ENCODE data around the gene SH3BGRL. TPM values are rescaled to one million over a fixed set of nuclear protein-coding genes. Genes with fewer than 3 reads are reported as not detected.

SH3BGRL gene
- total RNA-seq, 4 donors from 2014 or later: 37.0 to 97.5 (median 68.1) TPM

DNA sequence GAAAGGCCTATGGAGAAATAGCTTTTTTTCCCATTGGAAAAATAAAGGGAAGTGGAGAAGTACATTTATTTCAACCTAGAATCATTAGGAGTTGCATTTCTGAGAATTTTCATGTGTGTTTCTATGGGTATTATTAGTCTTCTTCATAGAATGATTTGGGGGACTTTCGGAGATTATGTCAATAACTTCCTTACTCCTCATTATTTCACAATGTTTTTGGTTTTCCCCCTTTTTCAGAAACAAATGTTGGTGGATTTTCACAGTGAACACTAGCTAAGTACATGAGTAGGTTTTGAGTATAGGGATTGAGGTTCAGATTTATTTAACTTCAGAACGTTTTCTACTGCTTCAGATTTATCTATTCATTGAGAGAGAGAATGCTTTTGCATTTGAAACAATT is 54.0 kb downstream of the SH3BGRL start:
- no peaks in the 10 kb centered on the region for H3K9me3 ChIP-seq
- H3K36me3 ChIP-seq: no peaks in the 10 kb centered on the region
- in situ Hi-C loops (cut with MboI; ENCODE audit: low pct_ligation_motif_present in 1 of 4, low pct_unique_long_range_greater_than_20kb in 1 of 4, low sequenced_read_pairs in 3 of 4) (no loop called here), intact Hi-C loops (cut with DNase I; ENCODE audit: low total_unique reads) (no loop called here)
- peaks cover 0 to 7% (median 0%) of the 10 kb centered on the region in 4 donors for H3K4me1 ChIP-seq
- no peak overlapping the region for H3K4me3 ChIP-seq
- TF ChIP-seq CTCF (IDR thresholded peaks at IDR 0.05) (no peak), POLR2AphosphoS5 (IDR thresholded peaks at IDR 0.05) (no peak), EP300 (IDR thresholded peaks at IDR 0.05; ENCODE audit: low read depth) (no peak), POLR2A (IDR thresholded peaks at IDR 0.05) (no peak)
- no peak for DNase-seq
- H3K27me3 ChIP-seq: no peaks in the 10 kb centered on the region
- no peak overlapping the region for H3K27ac ChIP-seq
- WGBS, 2 donors (ENCODE audit: low coverage in 1 of 2): 63 to 82% methylated on average over 2 of the region's 2 CpGs

DNA sequence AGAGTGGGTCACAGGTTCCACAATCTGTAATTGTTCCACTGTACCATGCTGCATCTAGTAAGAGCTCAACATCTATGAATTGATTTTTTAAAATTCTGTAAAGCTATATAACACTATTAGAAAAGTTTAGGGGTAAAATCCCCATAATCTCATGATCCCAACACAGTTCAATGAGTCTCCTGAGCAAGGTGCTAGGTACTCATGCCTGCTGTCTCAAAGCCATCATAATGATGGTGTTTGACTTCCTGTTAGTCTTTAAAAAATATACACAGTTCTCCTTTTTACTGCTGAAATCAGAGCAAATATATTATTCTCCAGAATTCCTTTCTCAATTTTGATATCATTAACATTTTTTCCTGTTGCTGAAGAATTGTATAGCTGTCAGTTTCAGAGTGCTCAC is 55.9 kb downstream of the SH3BGRL start:
- Histone ChIP-seq H3K27ac (peak overlapping the region in 3 of 4 donors; percentile 47 to 71 (median 71)), H3K4me3 (no peak overlapping the region), H3K4me1 (peaks cover 0 to 18% (median 0%) of the 10 kb centered on the region in 4 donors), H3K36me3 (no peaks in the 10 kb centered on the region), H3K9me3 (no peaks in the 10 kb centered on the region), H3K27me3 (no peaks in the 10 kb centered on the region)
- no peak for DNase-seq
- intact Hi-C loops (cut with DNase I; ENCODE audit: low total_unique reads) (no loop called here), in situ Hi-C loops (cut with MboI; ENCODE audit: low pct_ligation_motif_present in 1 of 4, low pct_unique_long_range_greater_than_20kb in 1 of 4, low sequenced_read_pairs in 3 of 4) (no loop called here)
- TF ChIP-seq EP300 (IDR thresholded peaks at IDR 0.05; ENCODE audit: low read depth): no peak
- TF ChIP-seq POLR2AphosphoS5 (IDR thresholded peaks at IDR 0.05): no peak
- TF ChIP-seq POLR2A (IDR thresholded peaks at IDR 0.05): no peak
- TF ChIP-seq CTCF (IDR thresholded peaks at IDR 0.05): no peak

DNA sequence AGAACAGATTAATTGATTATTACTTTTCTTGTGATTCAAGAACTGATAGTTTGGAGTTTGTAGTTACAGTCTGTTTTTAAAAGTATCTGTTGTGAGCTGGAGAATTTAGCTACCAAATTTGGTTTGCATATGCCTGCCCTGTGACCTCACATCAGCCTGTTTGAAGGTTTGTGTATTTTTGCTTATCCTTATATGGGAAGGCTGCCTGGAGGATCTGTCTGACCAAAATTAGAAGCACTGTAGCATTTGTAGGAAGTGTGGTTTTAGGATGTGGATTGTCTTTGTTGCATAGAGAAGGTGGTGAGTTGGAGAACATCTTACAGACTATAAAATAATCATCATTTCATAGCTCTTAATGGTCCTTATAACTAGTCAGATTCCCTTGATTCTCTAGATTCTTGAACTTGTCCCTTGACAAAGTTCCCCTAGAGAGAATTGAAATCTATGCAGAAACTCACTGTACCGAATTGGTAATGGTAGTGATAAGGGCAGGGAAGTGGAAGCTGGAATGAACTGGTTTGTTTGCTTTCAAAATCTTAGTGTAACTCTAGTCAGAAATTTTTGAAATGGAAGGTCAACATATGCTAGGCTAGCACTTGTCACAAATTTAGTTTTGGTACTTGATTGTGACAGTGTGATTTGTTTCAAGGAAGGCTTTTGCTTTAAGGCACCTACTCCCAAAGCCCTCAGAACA is 57.3 kb downstream of the SH3BGRL start:
- H3K27ac ChIP-seq: peak overlapping the region; percentile 19 to 71 (median 59)
- in situ Hi-C loops (cut with MboI; ENCODE audit: low pct_ligation_motif_present in 1 of 4, low pct_unique_long_range_greater_than_20kb in 1 of 4, low sequenced_read_pairs in 3 of 4) (no loop called here), intact Hi-C loops (cut with DNase I; ENCODE audit: low total_unique reads) (no loop called here)
- H3K27me3 ChIP-seq: no peaks in the 10 kb centered on the region
- no peak for DNase-seq
- no peaks in the 10 kb centered on the region for H3K36me3 ChIP-seq
- WGBS, 2 donors (ENCODE audit: low coverage in 1 of 2): 24% methylated on average over 1 of the region's 1 CpG; no CpG with 5 or more reads in 1 of the 2 donors
- peaks cover 0 to 24% (median 0%) of the 10 kb centered on the region in 4 donors for H3K4me1 ChIP-seq
- H3K4me3 ChIP-seq: no peak overlapping the region
- H3K9me3 ChIP-seq: no peaks in the 10 kb centered on the region
- TF ChIP-seq EP300 (IDR thresholded peaks at IDR 0.05; ENCODE audit: low read depth) (no peak), POLR2AphosphoS5 (IDR thresholded peaks at IDR 0.05) (no peak), CTCF (IDR thresholded peaks at IDR 0.05) (no peak)

DNA sequence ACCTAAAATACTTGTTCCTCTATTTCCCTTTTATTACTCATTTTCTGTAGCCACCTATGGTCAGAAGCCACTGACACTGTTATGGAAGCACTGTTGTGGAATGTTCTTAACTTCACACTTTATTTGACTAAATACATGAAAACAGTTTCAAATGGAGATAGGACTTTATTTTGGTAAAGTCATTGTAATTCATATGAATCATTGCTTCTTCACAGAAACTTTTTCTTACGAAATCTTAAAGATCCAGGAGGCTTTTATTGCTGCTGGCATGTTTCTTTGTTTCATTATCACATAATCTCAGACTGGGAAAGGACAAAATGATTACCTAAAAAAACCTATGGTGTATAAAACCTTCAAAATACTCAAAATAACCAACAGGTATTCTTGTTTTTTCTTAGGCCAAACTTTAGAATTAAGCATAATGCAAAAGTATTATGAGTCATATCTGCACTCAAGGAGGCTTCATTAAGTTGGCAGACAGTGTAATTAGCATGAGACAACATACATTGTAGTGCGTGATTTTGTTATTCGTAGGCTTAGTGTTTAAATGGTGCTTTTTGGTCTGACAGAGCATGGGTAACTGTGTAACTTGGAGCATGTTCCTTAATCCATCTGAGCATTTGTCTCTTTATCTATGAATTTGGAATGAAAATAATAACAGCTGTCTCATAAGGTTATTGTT is 58.0 kb downstream of the SH3BGRL start:
- H3K9me3 ChIP-seq: no peaks in the 10 kb centered on the region
- WGBS, 2 donors (ENCODE audit: low coverage in 1 of 2): 66 to 68% methylated on average over 3 of the region's 3 CpGs
- no peak for DNase-seq
- intact Hi-C loops (cut with DNase I; ENCODE audit: low total_unique reads): no loop called here
- H3K36me3 ChIP-seq: no peaks in the 10 kb centered on the region
- H3K4me1 ChIP-seq: peaks cover 0 to 24% (median 0%) of the 10 kb centered on the region in 4 donors
- no peaks in the 10 kb centered on the region for H3K27me3 ChIP-seq
- TF ChIP-seq CTCF (IDR thresholded peaks at IDR 0.05) (no peak), EP300 (IDR thresholded peaks at IDR 0.05; ENCODE audit: low read depth) (no peak), POLR2AphosphoS5 (IDR thresholded peaks at IDR 0.05) (no peak), POLR2A (IDR thresholded peaks at IDR 0.05) (no peak)
- peak overlapping the region; percentile 19 to 71 (median 59) for H3K27ac ChIP-seq
- in situ Hi-C loops (cut with MboI; ENCODE audit: low pct_ligation_motif_present in 1 of 4, low pct_unique_long_range_greater_than_20kb in 1 of 4, low sequenced_read_pairs in 3 of 4): no loop called here
- H3K4me3 ChIP-seq: no peak overlapping the region

All from transverse colon (tissue), 4 donors.